ENCODE results near the gene RFX7. TPM values are rescaled to one million over a fixed set of nuclear protein-coding genes. Genes with fewer than 3 reads are reported as not detected.

The RFX7 gene
- total RNA-seq, 1 experiment from 2014 or later, result 43.4 TPM

GRCh38 chr15:56086566-56086965 is 157.1 kb downstream of the RFX7 start:
- no peaks in the 10 kb centered on the region for H3K4me1 Mint-ChIP-seq
- H3K4ac ChIP-seq (ENCODE audit: low read depth, low read length), result no peak overlapping the region
- no peak overlapping the region for H4K91ac ChIP-seq (ENCODE audit: insufficient read length, low read depth, low read length)
- no peak for DNase-seq
- H3K9ac ChIP-seq (ENCODE audit: extremely low read depth, insufficient read length, low read length), result no peak overlapping the region
- H3K4me2 ChIP-seq (ENCODE audit: insufficient read depth, insufficient read length, low read length), result no peak overlapping the region
- no peak overlapping the region for H3K18ac ChIP-seq (ENCODE audit: insufficient read length, low read depth, low read length)
- no peaks in the 10 kb centered on the region for H3K79me1 ChIP-seq (ENCODE audit: insufficient read depth, low read depth, low read length, poor library complexity, severe bottlenecking)
- no peak overlapping the region for H3K27ac ChIP-seq (ENCODE audit: insufficient read length, low read depth, low read length)
- WGBS (ENCODE audit: extremely low coverage, insufficient read length, low lambda C conversion rate), result no CpG with 5 or more reads among the region's 1 CpG
- no peak overlapping the region for H3K4me3 Mint-ChIP-seq
- no peak overlapping the region for H3K14ac ChIP-seq (ENCODE audit: insufficient read depth, low read length)
- no peaks in the 10 kb centered on the region for H4K20me1 ChIP-seq (ENCODE audit: control insufficient read depth, insufficient read depth, insufficient read length)
- H4K8ac ChIP-seq (replicated peaks; ENCODE audit: insufficient read length, low read depth, low read length), result no peak overlapping the region
- H3K23ac ChIP-seq (ENCODE audit: insufficient read length, low read depth, low read length), result no peak overlapping the region
- H2BK12ac ChIP-seq (ENCODE audit: insufficient read length, low read depth, low read length), result no peak overlapping the region
- no peaks in the 10 kb centered on the region for H3K79me2 ChIP-seq (ENCODE audit: insufficient read depth, low read length)
- H2AK5ac ChIP-seq (ENCODE audit: insufficient read length, low read length), result no peak overlapping the region
- H2AFZ ChIP-seq (ENCODE audit: low read length), result no peak overlapping the region
- no peak overlapping the region for H4K5ac ChIP-seq (ENCODE audit: insufficient read length, low read depth, low read length)
- no peak for TF ChIP-seq CTCF (conservative IDR thresholded peaks at IDR 0.05)
- H2BK5ac ChIP-seq (ENCODE audit: insufficient read length, low read length), result no peak overlapping the region
- no peaks in the 10 kb centered on the region for H3K36me3 Mint-ChIP-seq (ENCODE audit: insufficient read depth in 1 of 3, low read depth in 3 of 3)
- H3T11ph ChIP-seq (ENCODE audit: low read length), result no peak overlapping the region
- H3K56ac ChIP-seq (ENCODE audit: insufficient read length, low read depth, low read length), result no peak overlapping the region
- no peak overlapping the region for H3K27ac Mint-ChIP-seq
- no peaks in the 10 kb centered on the region for H3K27me3 Mint-ChIP-seq (ENCODE audit: low read depth)
- H3K4me1 ChIP-seq (ENCODE audit: insufficient read depth, low read length), result no peaks in the 10 kb centered on the region
- H3K23me2 ChIP-seq (ENCODE audit: insufficient read length, low read depth, low read length, poor library complexity, severe bottlenecking), result no peaks in the 10 kb centered on the region
- no peaks in the 10 kb centered on the region for H3K27me3 ChIP-seq (ENCODE audit: insufficient read depth, low read length)
- H2BK15ac ChIP-seq (ENCODE audit: low read depth, low read length), result no peak overlapping the region
- no peak overlapping the region for H2BK120ac ChIP-seq (ENCODE audit: low read depth, low read length, poor library complexity, severe bottlenecking)
- no peaks in the 10 kb centered on the region for H3K9me3 Mint-ChIP-seq
- no peaks in the 10 kb centered on the region for H3K9me3 ChIP-seq (ENCODE audit: control insufficient read depth, low read depth, low read length)
- H2BK20ac ChIP-seq (ENCODE audit: low read depth, low read length, poor library complexity, severe bottlenecking), result no peak overlapping the region

All from H9 (cell line).